Endothelial cell of coronary artery (primary cell): Measurements from ENCODE around the gene SLC32A1. TPM values are rescaled to one million over a fixed set of nuclear protein-coding genes. Genes with fewer than 3 reads are reported as not detected.

Source experiments
- total RNA-seq: library from RNA; depleted of rRNA; stranded (reverse); fragments of >200 nt; gene quantifications from 2 replicates; pipeline ENCODE4 v1.2.3, GENCODE V29; 2014

Gene SLC32A1, protein sequence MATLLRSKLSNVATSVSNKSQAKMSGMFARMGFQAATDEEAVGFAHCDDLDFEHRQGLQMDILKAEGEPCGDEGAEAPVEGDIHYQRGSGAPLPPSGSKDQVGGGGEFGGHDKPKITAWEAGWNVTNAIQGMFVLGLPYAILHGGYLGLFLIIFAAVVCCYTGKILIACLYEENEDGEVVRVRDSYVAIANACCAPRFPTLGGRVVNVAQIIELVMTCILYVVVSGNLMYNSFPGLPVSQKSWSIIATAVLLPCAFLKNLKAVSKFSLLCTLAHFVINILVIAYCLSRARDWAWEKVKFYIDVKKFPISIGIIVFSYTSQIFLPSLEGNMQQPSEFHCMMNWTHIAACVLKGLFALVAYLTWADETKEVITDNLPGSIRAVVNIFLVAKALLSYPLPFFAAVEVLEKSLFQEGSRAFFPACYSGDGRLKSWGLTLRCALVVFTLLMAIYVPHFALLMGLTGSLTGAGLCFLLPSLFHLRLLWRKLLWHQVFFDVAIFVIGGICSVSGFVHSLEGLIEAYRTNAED
- not detected in 2 replicates for total RNA-seq

DNA sequence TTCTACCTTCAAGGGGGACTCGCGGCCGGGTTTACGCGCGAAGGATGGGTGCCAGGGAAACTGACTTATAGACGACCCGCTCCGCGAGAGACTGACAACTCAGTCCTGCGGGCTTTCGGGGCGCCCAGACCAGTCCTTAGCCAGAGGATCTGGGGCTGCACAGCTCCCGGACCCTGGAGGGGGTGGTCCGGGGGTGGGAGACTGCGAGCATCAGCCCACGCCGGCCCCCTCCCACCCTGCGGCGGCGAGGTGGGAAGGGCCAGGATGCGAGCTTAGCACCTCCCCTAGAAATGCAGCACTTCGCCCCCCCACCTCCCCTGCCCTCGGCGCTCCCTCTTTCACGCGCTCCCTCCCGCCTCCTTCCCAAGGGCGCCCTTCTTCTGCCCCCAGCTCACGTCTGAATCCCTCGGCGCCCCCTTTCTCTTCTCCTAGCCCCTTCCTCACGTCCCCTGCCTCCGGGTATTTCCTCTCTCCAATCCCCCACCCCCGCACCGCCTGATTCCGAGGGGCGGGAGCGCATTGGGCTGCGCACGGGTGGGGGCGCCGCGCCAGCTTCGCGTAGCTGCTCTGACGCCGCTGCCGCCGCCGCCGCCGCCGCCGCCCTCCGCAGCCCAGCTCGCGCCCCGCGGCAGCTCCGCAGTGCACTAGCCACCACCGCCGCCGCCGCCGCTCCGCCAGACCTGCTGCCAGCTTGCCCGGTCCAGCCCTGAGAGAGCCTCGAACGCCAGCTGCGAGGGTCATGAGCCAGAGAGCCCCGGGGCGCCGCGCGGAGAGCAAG is at the start of gene SLC32A1:
Gene SLC32A1 (plus strand): TSS at position 639 of the 778 bp plus-strand sequence. CDS start 239 bp downstream, outside the sequence.

DNA sequence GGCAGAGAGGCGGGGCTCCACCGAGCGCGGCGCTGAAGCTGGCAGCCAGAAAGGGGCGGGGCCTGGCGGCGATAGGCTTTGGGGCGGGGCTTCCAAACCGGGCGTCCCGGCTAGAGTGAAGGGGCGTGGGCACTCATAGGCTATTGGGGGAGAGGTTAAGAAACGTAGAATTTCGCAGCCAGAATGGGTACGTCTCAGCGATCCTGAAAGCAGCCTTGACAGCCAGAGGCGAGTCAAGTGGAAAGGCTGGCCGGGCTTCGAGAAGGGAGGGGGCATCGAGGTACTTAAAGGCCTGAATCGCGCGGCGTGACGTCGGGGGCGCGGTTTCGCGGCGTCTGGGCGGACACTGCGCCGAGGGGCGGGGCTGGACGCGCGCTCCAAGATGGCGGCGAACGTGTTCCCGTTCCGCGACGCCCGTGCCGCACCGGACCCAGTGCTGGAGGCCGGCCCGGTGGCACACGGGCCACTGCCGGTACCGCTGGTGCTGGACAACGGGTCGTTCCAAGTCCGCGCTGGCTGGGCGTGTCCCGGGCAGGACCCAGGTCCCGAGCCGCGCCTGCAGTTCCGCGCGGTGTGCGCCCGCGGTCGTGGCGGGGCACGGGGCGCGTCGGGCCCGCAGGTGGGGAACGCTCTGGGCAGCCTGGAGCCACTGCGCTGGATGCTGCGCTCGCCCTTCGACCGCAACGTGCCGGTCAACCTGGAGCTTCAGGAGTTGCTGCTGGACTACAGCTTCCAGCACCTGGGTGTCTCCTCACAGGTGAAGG is 24.0 kb downstream of the SLC32A1 start, which contains the start of gene ACTR5:
Gene ACTR5 (plus strand): TSS at position 364 of the 764 bp plus-strand sequence. CDS start 19 bp downstream, at position 383.

Other genes starting within 250 kb of the SLC32A1 start
- not detected in 2 replicates for gene ADIG, start 143.3 kb upstream of the SLC32A1 start, total RNA-seq
- gene ARHGAP40, start 122.7 kb upstream of the SLC32A1 start, total RNA-seq, result 0.09 TPM in 1 of 2 replicates, not detected in the other
- gene ACTR5, start 24.0 kb downstream of the SLC32A1 start, total RNA-seq, result 8.5 and 9.3 TPM in 2 replicates
- gene PPP1R16B, start 81.2 kb downstream of the SLC32A1 start, total RNA-seq, result 79.8 and 135 TPM in 2 replicates
- gene FAM83D, start 201.9 kb downstream of the SLC32A1 start, total RNA-seq, result 9.0 and 28.2 TPM in 2 replicates
- gene DHX35, start 237.9 kb downstream of the SLC32A1 start, total RNA-seq, result 8.8 and 8.9 TPM in 2 replicates